Activated CD4-positive, alpha-beta T cell treated with anti-CD3 and anti-CD28 coated beads, Interleukin-2, amount 50 U/mL, for 24 hours (primary cell): Measurements from ENCODE around the gene HIPK2.

Experiments used
- DNase-seq, 2 donors: peaks; one replicate each; pipeline ENCODE4 v3.0.0-alpha.2; 2020; ENCODE audit warnings: low read depth in 1 of 2, low spot score in 1 of 2

The HIPK2 gene

DNA sequence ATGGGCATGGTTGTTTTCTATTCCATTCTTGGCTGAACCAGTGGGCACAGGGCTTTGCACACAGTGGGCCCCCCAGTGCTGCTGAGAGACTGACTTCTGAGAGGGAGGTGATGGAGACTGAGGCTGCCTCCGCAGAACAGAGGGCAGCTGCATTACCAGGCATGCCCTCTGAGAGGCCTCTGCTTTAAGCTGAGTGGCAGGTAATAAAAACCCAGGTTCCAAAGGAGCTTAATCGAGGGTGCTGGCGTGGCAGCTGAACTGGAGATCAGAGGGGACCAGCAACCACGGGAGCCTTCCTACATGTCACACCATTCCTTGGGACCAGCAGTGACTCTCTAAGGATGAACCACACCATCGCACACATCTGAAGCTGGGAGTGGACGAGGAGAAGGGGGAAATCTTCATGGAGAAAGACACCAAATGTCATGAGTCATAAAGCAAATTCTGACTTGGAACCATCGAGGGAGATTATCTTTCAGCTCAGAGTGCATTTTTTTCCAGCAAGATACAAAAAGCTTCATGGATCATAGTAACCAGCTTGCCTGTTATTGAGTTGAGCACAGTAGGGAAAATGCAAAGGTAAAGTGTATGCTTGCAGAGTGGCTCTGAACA lies 24.6 kb downstream of the HIPK2 start:
- DNase-seq = no peak

DNA sequence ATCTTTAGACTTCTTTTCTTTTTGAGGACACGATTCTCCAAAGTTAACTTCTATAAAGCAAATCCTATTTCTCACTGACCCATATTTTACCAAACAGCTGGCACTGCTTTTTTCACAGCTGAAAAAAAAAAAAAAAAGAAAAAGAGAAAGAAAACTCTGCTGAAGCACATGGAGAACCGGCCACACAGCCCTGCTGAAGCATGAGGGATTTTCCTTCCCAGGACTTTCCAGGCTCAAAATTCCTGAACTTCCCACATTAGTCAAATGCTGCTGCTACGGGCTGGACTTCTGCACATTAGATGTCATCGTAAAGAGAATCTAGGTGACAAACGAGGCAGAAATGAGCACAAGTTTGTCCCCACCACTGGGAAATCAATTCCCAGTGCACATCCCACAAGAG lies 25.2 kb downstream of the HIPK2 start:
- no peak for DNase-seq

DNA sequence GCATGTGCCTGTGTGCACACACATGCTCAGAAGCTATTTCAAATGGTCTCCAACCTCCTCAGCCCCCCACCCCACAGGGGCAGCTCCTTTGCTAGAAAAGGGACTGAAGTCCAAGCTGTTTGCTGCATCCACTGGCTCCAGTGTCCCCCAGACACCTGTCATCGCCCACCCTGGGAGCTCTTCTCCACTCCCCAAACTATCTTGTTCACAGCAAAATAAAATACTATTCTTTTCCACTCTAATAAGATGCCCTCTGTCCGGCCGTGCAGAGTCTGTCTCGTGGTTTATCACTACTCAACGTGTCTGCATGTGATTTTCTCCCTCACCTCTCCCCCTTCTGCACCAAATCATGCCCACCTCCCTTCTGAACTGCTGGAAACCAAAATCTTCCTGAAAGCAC lies 25.6 kb downstream of the HIPK2 start:
- no peak for DNase-seq

DNA sequence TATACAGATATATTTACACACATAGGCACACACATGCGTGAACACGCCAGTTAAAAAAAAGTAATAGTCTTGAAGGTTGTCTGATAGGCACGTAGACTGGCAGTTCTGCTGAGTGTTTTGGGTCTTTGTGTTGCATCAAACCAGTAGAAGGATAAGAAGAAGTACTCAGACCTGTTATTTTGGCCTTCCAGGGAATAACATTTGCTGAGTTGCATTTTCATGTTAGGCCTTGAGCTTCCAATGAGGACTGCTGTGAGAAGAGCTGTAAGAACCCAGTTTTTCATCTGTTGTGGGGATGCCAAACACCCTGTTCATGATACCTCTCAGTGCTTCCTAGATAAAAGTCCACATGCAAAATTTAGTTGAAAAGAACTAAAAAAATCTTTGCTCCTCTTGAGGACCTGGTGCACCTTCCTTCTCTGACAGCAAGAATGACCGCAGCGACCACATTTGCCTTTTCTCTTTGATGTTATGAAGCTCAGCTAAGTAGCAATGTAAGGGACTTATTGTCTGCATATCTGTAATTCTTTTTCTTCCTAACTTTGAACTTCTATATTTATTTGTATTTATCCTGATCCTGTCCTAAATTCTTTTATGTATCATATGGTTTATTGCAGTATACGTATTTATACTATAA lies 27.2 kb downstream of the HIPK2 start:
- DNase-seq = no peak

DNA sequence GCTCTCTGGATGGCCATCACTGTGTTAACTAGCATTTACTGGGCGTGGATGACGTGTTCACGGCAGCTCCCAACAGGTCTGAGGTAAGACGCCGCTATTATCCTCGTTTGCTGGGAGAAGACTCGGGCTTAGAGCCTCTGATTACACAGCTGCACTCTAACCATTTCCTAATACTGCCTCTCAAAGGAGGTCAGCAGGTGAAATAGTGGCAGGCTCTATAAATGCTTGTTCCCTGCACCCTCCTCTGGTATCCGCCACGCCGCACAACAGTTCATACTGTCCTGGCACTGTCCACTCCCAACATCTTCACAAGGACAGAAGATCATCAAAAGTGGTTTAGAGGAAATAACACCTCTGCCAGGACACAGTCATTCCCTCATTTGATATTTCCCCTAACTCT lies 28.3 kb downstream of the HIPK2 start:
- no peak for DNase-seq

DNA sequence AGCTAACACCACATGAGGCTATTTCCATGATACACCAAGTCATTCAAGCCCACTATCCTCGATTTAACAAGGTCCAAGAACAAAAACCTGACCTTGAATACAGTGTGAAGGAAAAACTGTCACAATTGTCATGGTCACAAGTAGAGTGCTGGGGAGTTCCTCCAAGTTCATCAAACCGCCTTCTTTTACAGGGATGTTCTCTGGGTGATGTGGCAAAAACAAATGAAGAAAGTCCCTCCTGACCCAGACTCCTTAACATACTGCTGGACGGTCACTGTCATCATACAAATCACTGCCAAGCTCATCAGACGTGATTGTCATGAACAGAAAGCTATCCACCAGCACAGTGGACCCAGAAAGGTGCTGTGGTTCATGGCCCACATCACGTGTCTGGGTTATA lies 28.9 kb downstream of the HIPK2 start:
- DNase-seq = no peak

DNA sequence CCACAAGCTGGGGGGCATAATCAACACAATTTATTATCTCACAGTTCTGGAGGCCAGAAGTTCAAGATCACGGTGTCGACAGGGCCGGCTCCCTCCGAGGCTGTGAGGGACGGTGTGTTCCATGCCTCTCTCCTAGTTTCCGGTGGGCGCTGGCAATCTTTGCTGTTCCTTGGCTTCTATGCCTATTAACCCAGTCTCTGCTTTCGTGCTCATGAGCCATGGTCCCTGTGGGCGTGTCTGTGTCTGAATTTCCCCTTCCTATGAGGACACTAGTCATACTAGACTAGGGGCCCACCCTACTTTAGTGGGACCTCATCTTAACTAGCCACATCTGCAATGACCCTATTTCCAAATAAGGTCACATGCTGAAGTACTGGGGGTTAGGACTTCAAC lies 29.4 kb downstream of the HIPK2 start:
- DNase-seq = no peak

DNA sequence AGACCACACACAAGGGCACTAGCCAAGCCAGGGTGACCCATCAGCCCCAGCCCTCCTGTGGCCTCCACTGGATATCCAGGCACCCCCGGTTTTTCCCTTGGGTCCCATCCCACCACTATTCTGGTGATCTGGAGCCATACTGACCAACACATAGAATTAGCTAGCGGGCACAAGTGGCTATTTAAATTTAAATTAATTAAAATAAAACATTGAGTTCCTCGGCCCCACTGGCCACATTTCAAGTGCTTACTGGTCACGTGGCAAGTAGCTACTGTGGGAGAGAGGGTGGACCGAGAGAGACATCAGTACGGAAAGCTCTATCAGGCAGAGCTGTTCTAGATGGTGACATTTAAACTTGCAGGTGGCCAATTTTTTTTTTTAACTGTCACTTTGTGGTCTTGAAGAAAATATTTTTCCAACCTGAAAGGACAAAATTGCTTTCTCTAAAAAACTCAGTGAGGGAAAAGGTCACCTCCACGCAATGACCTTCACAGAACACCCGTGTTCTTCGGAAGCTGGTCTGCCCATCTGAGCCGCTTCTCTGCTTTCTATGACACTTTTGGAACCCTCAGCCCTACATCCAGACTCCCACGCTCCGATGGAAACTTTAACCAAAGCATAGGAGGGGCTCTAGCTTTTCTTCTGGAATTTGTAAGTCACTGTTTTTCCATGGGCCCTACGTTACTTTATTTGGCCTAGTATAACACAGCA lies 30.0 kb downstream of the HIPK2 start:
- DNase-seq = no peak

DNA sequence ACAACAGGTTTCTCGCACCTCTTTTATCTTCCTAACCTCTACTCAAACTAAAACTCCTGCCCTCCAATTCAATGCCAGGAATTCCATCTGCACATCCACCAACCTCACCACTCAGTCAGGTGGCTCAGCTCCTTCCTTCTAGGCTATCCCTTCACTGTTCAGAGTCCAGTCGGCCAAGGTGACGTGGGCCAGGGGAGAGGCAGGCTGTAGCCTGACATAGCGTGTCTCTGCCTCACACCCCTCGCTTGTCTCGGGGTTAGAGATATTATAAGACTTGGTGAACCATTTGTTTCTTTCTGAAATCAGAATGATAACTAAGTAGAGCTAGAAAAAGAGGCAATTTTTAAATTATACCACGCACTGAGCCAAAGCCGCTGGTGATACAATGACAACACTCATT lies 31.1 kb downstream of the HIPK2 start:
- no peak for DNase-seq

DNA sequence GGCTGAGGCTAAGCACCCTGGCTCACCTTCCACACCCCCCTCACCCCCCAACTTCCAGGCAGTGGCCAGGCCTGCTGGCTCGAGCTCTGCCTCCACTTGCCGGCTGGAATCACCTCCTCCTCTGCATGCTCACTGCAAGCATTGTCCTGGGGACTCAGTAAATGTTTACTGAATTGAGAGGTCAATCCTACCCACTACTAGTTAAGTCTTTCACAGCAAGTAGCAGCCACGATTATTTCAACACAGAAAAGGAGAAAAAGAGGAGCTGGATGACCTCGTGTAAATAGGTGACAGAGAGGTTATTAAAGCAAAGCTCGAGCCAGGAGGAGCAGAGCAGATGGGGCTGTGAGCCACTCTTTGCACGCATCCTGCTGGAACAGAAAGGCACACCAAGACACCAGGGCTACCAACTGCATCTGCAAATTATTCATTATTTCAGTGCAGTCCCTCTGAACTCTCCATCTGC lies 32.1 kb downstream of the HIPK2 start:
- no peak for DNase-seq

DNA sequence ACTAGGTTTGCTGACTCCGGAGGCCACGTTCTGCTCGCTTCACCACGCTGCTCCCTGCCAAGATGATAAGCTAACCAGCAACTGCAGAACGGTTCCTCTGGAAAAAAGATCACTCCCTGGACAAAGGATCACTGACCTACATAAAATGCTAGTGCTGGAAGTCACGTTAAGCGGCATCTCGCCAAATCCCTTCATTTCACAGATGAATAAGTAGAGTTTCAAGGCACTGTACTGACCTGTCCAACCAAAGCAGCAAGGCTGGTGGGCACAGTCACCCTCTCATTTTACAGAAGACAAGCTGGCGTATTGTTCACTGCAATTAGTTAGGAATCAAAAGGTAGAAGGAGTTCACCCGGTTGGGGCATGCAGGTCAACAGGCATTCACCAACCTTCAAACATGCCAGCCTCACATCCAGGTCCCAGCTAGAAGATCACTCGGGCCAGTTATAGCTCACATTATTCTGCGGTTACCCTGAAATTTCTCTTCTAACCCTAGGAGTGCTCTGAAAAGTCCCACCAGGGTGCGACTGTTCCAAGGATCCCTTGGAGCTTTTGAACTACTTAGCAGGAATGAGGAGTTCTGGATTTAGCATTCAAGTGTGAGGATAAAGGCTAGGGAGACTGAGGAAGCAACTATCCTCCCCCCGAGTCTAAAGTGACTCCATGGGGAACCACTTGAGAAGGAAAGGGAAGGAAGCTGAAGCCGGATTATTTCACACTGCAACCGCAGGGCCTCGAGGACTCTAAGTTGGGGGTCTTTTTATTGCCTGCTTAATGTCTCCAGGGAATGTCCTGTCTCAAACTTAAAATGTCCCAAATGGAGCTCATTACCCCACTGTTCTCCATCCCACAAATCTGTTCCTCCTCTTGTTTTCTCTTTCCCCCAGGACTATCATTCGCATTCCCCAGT lies 32.8 kb downstream of the HIPK2 start:
- DNase-seq = no peak

DNA sequence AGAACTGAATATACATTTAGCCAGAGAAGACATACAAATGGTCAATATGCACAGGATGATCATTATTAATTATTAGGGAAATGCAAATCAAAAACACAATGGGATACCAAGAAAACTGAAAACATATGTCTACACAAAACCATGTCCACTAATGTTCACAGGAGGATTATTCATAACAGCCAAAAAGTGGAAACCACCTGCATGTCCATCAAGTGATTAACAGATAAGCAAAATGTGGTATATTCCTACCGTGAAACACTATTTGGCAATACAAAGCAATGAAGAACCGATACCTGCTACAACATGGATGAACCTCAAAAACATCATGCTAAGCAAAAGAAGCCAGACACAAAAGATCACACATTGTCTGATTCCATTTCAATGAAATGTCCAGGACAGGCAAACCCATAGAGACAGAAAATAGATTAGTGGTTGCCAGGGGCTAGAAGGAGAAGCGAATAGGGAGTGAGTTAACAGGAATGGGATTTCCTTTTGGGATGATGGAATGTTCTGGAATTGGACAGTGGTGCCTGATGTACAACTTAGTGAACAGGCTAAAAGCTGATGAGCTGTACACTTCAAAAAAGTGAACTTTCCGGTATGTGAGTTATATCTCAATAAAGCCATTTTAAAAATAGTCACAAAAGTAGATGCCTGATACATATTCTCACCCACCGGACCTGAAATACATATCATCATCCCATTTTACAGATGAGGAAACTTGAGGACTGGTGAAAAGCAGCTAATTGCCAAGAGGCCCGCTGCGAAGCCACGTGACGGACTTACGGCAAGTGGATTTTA lies 33.6 kb downstream of the HIPK2 start:
- DNase-seq = no peak

DNA sequence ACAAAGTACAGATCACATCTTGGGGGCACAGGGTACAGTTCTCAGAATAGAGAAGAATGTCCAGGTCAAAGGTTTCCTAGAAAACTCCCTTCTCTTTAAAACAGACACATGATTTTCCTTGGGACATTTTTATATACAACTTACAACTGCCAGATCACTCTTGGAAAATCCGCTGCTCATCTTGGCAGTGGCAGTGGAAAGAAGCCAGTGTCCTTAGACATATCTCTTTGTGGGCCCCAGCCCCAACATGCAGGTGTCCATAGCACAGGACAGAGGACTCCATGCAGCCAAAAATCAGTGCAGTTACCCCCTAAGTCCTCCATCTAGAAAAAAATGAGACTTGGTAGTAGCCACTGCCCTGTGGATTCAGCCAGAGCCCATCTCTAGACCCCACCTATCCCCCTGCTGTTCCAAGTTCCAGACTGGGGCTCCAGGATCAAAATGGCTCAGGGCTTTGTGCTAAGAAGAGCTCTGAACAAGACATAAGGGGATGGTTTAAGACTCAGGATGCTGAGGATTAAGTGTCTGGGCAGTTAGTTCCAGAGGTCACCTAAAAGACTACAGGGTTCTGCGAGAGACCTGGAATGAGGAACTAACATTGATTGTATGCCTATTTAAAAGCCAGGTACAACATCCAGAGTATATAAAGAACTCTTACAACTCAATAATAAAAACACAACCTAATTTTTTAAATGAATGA lies 34.4 kb downstream of the HIPK2 start:
- DNase-seq = no peak

DNA sequence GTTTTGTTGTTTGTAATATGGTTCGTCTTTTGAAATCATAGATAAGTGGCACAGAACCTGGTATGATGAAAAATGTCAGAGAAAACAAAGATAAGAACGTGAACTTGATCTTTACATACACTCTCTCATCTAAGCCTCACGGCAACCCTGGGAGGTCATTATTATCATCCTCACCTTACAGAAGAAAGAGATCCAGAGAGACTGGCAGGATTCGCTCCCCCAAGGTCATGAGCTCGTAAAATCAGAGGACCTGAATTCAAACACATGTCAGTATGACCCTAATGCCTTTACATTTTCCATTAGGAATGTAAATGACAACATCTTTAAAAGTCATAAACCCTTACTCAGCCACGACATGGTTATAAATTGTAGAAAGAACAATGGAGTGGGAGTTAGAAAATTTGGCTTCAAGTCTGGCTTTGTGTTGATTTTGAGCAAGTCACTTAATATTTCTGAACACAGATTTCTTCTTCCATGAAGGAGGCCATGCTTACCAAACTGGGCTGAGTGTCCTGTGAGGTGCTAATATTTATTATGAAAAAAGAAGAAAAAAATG lies 35.9 kb downstream of the HIPK2 start:
- no peak for DNase-seq

DNA sequence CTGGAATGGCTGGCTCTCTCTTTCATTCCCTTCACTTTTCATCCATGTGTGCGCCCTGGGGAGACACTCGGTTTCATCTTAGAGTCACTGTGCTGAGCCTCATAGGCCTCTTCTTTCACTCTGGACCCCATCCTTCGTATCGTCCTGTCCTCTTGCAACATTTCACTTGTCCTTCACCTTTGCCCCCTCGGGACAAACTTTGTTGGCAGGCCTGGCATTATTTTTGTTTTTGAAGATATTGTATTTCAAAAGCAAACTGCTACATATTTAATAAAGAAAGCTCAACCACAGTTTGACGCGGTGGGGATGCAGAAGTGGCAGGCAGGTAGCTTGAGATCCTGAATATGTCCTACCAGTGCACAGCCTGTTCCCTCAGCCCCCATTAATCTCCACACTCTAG lies 36.6 kb downstream of the HIPK2 start:
- DNase-seq = no peak

DNA sequence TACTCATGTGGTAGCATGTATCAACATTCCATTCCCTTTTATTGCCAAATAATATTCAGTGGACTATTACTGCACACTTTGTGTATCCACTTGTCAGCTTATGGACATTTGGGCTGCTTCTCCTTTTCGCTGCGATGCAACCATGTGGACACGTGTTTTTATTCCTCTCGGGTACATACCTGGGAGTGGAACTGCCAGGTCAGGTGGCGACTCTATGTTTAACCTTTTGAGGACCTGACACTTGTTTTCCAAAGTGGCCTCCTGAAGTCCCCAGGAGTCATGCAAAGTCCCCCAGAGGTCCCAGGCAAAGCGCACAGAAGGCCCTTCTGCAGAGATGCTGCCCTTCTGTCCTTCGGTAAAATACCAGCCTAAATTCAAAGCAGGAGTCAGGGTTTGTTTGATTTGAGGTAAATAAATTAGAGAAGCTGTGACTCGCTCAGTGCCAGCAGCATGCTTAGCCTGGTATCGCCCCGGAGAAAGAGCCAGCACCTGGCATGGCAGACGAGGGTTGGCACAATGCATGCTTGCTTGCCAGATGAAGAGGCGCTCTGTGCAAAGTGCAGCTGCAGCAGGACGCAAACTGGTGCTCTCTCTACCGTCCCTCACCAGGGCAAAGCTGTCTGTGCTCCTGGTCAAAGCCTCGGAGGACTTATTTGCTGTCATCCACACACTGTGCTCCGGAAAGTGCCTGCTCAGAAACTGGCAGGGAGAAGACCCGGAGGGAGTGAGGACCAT lies 37.8 kb downstream of the HIPK2 start:
- no peak for DNase-seq

DNA sequence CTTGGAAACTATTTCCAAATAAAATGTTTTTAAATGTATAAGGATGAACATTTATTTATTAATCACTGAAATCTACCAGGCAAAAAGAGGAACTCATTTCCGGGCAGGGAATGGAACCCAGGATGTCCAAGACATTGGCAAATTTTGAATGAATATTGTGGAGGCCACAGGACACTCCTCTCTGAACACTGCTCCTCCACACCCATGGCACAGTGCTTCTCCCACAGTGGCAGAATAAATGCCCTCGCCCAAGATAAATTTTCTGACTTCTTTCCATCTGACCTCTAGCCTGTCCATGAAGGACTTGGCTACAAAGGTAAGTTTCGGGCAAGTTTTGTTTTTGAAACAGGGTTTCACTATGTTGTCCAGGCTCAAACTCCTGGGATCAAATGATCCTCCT lies 39.0 kb downstream of the HIPK2 start:
- no peak for DNase-seq

DNA sequence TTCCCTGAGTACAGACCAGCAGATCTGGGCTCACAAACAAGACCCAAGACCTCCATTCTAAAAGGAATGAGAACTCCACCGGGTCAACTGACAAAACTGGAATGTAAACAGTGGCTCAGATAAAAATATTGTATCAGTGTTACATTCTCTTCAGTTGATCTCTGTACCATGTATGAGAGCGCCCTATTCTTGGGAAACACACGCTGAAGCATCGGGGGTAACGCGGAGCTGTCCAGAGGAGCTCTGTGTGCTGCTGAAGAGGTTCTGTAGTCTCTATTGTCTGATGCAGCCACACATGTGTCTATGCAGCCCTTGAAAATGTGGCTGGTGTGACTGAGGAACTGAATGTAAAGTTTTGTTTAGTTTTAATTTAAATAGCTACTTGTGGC lies 39.7 kb downstream of the HIPK2 start:
- DNase-seq = no peak
